ENCODE measurements around the gene CLTC. TPM values are rescaled to one million over a fixed set of nuclear protein-coding genes. Genes with fewer than 3 reads are reported as not detected.

CLTC gene
- total and polyA plus RNA-seq, 10 of the 15 experiments (the other 5 are each of a cell fraction or from before 2014, with no cell fraction given), result 77.5 to 188 (median 129) TPM

DNA sequence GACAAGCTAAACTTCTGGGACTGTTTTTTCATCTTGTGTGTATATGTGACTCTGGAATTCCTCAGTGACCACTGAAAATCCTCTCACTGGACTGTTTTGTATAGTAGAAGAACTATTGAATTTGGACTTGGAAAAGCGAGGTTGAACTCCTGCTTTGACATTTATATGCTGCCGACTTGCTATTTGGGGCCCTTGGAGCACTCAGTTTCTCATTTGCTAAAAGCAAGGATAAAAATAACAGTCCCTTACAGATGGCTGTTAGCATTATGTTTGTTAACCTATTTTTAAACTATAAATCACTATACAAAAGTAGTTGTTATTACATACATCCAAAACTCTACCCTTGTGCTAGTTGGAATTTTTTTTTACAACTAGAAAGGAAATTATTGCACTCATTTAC is 96.7 kb downstream of the CLTC start:
- no peak overlapping the region for H2AFZ ChIP-seq (ENCODE audit: control insufficient read depth, low read depth, low read length)
- no peak overlapping the region for H3K9ac ChIP-seq (ENCODE audit: control insufficient read depth, insufficient read depth, low read length)
- intact Hi-C loops (cut with micrococcal nuclease; ENCODE audit: unreplicated experiment), result no loop called here
- RAD21 ChIA-PET (ENCODE audit: unreplicated experiment), result no interaction called here
- no peak for DNase-seq (ENCODE audit: low read depth, low spot score)
- CTCF ChIA-PET, result no interaction called here
- no peaks in the 10 kb centered on the region for H3K4me1 ChIP-seq (ENCODE audit: control insufficient read depth, insufficient read depth, low read length)
- SMC1A ChIA-PET (ENCODE audit: uncharacterized antibody, unreplicated experiment), result no interaction called here
- H3K36me3 ChIP-seq (ENCODE audit: control insufficient read depth in 2 of 2, insufficient read depth in 2 of 2, low read length in 1 of 2), result no peaks in the 10 kb centered on the region; a peak in 1 of 4 replicates
- H3K4me2 ChIP-seq (ENCODE audit: control insufficient read depth, insufficient read depth), result no peak overlapping the region
- 100% methylated on average over 2 of the region's 2 CpGs for WGBS (ENCODE audit: insufficient coverage, insufficient replicate concordance, low lambda C conversion rate, missing lambda C conversion rate)
- no peaks in the 10 kb centered on the region for H3K27me3 ChIP-seq (replicated peaks in 1 of 2; ENCODE audit: control insufficient read depth in 2 of 2, insufficient read depth in 2 of 2, low read length in 1 of 2)
- H3K79me2 ChIP-seq (ENCODE audit: control insufficient read depth, insufficient read depth, low read length), result peaks cover 45% of the 10 kb centered on the region
- H3K4me3 ChIP-seq, result no peak overlapping the region
- no peak for FAIRE-seq
- TF ChIP-seq NKRF (conservative IDR thresholded peaks at IDR 0.05) (no peak), MYB (IDR thresholded peaks at IDR 0.05; ENCODE audit: borderline replicate concordance, low read depth, low read length) (no peak), CBFB (IDR thresholded peaks at IDR 0.05; ENCODE audit: low read depth) (no peak), FOXM1 (IDR thresholded peaks at IDR 0.05; ENCODE audit: low read depth, low read length) (no peak), TCF12 (IDR thresholded peaks at IDR 0.05; ENCODE audit: low read depth, low read length) (no peak), WRNIP1 (IDR thresholded peaks at IDR 0.05; ENCODE audit: borderline replicate concordance, low read depth, low read length) (no peak), NRF1 (conservative IDR thresholded peaks at IDR 0.05; ENCODE audit: low read depth, low read length) (no peak), CHD4 (IDR thresholded peaks at IDR 0.05) (no peak)
- TF ChIP-seq, protein P1, sequence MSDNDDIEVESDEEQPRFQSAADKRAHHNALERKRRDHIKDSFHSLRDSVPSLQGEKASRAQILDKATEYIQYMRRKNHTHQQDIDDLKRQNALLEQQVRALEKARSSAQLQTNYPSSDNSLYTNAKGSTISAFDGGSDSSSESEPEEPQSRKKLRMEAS (IDR thresholded peaks at IDR 0.05; ENCODE audit: low read depth, low read length), result no peak
- POLR2A ChIA-PET, result interaction anchor here (0.6 kb wide), 1 partner anchor 199 kb away, joined by 3 read pairs; no protein-coding TSS in a partner anchor
- no TSS peak for BruUV-seq (replicated peaks)
- H4K20me1 ChIP-seq (ENCODE audit: control insufficient read depth, insufficient read depth), result no peaks in the 10 kb centered on the region
- no peak for ATAC-seq
- in situ Hi-C loops (cut with MboI), result no loop called here
- no peak overlapping the region for H3K27ac ChIP-seq (ENCODE audit: control insufficient read depth, insufficient read depth)
- no peaks in the 10 kb centered on the region for H3K9me3 ChIP-seq (replicated peaks; ENCODE audit: control insufficient read depth, insufficient read depth, low read length)
